Measurements from ENCODE around the gene WNT2B.

WNT2B gene

GRCh38 chr1:112554411-112554810 lies 45.6 kb downstream of the WNT2B start:
- DNase-seq (ENCODE audit: low read depth) = peak; percentile 41
- H3K4me3 ChIP-seq (ENCODE audit: low read depth, low read length) = no peak overlapping the region
- TF ChIP-seq CTCF (IDR thresholded peaks at IDR 0.05; ENCODE audit: control insufficient read depth, extremely low read depth, insufficient read depth) = no peak

- no peak for DNase-seq (ENCODE audit: low read depth)
- no peak for TF ChIP-seq CTCF (IDR thresholded peaks at IDR 0.05; ENCODE audit: control insufficient read depth, extremely low read depth, insufficient read depth)
- no peak overlapping the region for H3K4me3 ChIP-seq (ENCODE audit: low read depth, low read length)
Observed at GRCh38 chr1:112557385-112557784, 48.6 kb downstream of the WNT2B start.

DNA sequence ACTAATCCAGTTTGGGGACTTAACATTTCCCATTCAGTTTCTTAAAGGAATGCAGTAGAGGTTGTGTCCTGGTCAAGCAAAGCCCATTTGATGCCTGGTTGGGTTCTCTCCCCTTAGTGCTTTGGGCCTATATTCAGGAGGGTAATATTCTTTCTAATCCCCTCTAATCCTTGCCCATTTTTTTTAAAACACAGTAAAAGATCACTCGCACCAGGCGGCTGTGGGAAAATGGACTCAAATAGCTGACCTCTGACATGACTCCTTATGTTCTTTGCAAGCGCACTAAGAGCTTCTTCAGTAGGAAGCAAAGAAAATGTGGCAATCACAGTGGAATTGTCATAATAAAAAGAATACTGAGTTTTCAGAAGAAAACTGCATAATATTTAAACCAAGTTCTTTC lies 49.9 kb downstream of the WNT2B start:
- TF ChIP-seq CTCF (IDR thresholded peaks at IDR 0.05; ENCODE audit: control insufficient read depth, extremely low read depth, insufficient read depth) = no peak
- no peak overlapping the region for H3K4me3 ChIP-seq (ENCODE audit: low read depth, low read length)
- DNase-seq (ENCODE audit: low read depth) = no peak

DNA sequence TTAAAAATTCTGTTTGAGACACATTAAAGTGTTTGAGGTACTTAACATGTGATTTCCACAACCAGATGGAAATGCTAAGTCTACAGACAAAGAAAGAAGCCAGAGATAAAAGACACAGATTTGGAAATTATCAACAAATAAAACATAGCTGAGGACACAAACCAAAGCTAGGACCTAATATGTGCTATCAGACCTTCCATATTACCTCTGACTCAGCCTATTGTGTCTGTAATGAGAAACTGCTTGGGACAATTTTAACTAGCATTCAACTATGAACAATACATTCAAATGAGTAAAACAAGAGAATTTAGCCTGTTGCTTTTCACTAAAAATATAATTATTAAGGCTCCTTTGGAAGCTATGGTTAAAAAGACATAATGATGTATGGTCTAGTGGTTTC lies 54.6 kb downstream of the WNT2B start:
- no peak overlapping the region for H3K4me3 ChIP-seq (ENCODE audit: low read depth, low read length)

DNA sequence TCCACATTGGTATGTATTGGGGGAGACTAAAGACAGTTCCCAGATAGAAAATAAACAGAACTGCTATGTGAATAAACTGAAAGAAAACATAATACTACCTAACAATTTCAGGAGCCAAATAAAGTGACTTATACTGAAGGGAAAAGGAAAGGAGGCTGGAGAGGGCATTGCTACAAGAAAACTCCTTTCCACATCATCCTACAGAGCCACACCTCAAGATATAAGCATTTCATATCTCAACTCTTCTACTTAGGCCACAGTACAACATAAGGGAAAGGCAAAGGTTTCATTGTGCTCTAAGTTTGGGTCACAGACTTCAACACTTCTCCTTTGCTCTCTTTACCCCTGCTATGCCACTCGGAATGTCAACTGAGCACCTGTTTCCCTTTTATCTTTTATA lies 55.3 kb downstream of the WNT2B start:
- DNase-seq (ENCODE audit: low read depth) = no peak
- no peak for TF ChIP-seq CTCF (IDR thresholded peaks at IDR 0.05; ENCODE audit: control insufficient read depth, extremely low read depth, insufficient read depth)
- no peak overlapping the region for H3K4me3 ChIP-seq (ENCODE audit: low read depth, low read length)

More for the DNA sequence above, 54.6 kb downstream of the WNT2B start:
- DNase-seq (ENCODE audit: low read depth) = no peak
- TF ChIP-seq CTCF (IDR thresholded peaks at IDR 0.05; ENCODE audit: control insufficient read depth, extremely low read depth, insufficient read depth) = no peak

DNA sequence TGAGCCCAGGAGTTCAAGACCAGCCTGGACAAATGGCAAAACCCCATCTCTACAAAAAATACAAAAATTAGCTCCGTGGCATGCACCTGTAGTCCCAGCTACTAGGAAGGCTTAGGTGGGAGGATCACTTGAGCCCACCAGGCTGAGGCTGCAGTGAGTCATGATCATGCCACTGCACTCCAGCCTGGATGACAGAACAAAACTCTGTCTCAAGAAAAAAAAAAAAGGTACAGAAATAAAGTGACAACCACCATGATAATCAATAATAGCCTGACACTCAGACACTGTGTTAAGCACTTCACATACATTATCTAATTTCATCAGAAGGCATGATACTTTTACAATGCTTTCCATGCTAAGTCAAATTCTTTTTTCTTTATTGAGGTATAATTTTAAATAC lies 57.0 kb downstream of the WNT2B start:
- H3K4me3 ChIP-seq (ENCODE audit: low read depth, low read length) = no peak overlapping the region
- DNase-seq (ENCODE audit: low read depth) = no peak
- no peak for TF ChIP-seq CTCF (IDR thresholded peaks at IDR 0.05; ENCODE audit: control insufficient read depth, extremely low read depth, insufficient read depth)

DNA sequence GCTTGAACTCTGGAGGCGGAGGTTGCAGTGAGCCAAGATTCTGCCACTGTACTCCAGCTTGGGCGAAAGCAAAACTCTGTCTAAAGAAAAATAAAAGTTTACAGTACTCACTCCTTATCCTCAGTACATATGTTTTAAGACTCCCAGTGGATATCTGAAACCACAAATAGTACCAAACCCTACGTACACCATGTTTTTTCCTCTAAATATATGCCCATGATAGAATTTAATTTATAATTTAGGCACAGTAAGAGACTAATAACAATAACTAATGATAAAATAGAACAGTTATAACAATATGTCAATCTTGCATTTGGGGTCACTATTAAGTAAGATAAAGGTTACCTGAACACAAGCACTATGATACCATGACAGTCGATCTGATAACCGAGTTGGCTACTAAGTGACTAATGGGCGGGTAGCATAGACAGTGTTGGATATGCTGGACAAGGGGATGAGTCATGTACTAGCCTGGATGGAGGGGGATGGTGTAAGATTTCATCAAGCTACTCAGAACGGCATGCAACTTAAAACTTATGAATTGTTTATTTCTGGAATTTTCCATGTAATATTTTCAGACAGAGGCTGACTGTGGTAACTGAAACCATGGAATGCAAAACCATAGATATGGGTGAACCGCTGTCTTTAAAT lies 66.5 kb downstream of the WNT2B start:
- no peak overlapping the region for H3K4me3 ChIP-seq (ENCODE audit: low read depth, low read length)
- TF ChIP-seq CTCF (IDR thresholded peaks at IDR 0.05; ENCODE audit: control insufficient read depth, extremely low read depth, insufficient read depth) = no peak
- no peak for DNase-seq (ENCODE audit: low read depth)
